Measurements from ENCODE around the gene ASB2. TPM values are rescaled to one million over a fixed set of nuclear protein-coding genes. Genes with fewer than 3 reads are reported as not detected.

ASB2 gene
- total RNA-seq, 1 experiment from 2014 or later: not detected

DNA sequence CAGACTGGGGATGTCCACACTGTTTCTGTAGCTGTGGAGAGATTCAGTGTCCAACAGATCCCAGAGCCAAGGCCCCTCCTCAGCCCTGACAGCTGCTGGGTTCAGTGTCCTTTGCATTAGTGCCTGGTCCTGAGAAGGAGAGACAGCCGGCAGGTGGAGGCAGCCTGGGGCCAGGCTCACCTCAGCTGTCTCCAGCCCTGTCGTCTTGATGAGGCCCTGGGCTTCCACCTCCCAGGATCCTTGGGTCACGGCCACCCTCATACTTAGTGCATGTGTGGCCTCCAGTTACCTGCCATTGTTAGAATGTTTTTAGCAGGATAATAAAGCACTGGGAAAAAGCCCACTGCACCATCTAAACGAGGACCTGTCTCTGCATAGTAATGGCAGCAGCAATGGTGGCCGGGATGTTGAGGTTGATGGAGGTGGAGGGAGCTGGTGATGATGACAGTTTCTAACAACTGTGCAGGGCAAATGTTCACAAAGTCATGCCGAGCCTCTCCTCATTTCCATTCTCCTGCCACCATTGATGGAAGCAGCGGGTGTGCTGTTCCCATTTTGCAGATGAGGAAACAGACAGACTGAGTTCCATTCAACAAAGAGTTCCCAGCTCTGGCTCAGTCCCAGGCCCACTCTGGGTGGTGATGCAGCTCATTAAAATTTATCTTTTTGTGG is 17.7 kb downstream of the ASB2 start:
- no peaks in the 10 kb centered on the region for H3K36me3 ChIP-seq (ENCODE audit: control insufficient read depth, insufficient read depth, low read length)
- intact Hi-C loops (cut with micrococcal nuclease; ENCODE audit: unreplicated experiment): loop anchor here (5.0 kb wide), 1 partner anchor 44 kb away; no protein-coding TSS in a partner anchor
- Mint-ChIP-seq H3K4me1 (ENCODE audit: low read depth, unreplicated experiment) (peaks cover 14% of the 10 kb centered on the region), H3K9me3 (ENCODE audit: unreplicated experiment) (no peaks in the 10 kb centered on the region), H3K4me3 (ENCODE audit: unreplicated experiment) (peak overlapping the region; percentile 45), H3K27ac (ENCODE audit: unreplicated experiment) (peak overlapping the region; percentile 98), H3K27me3 (ENCODE audit: insufficient read depth, unreplicated experiment) (no peaks in the 10 kb centered on the region), H3K36me3 (ENCODE audit: insufficient read depth, unreplicated experiment) (no peaks in the 10 kb centered on the region)
- H3K27me3 ChIP-seq (replicated peaks; ENCODE audit: control insufficient read depth, insufficient read depth, low read length): no peaks in the 10 kb centered on the region
- H3K4me3 ChIP-seq (ENCODE audit: low read depth, low read length): no peak overlapping the region
- peaks cover 39% of the 10 kb centered on the region for H3K4me1 ChIP-seq
- POLR2A ChIA-PET: interaction anchor here (0.6 kb wide), 1 partner anchor 122 kb away, joined by 3 read pairs; the partner anchor contains the start of genes DDX24 and IFI27L1
- no peak for DNase-seq
- TF ChIP-seq CTCF (IDR thresholded peaks at IDR 0.05; ENCODE audit: insufficient read depth in 1 of 2, low read depth in 1 of 2, low read length in 1 of 2, severe bottlenecking in 1 of 2, unreplicated experiment in 1 of 2): no peak
- CTCF ChIA-PET: no interaction called here
- no peaks in the 10 kb centered on the region for H3K9me3 ChIP-seq
- BruUV-seq (replicated peaks): TSS peak; percentile 99

DNA sequence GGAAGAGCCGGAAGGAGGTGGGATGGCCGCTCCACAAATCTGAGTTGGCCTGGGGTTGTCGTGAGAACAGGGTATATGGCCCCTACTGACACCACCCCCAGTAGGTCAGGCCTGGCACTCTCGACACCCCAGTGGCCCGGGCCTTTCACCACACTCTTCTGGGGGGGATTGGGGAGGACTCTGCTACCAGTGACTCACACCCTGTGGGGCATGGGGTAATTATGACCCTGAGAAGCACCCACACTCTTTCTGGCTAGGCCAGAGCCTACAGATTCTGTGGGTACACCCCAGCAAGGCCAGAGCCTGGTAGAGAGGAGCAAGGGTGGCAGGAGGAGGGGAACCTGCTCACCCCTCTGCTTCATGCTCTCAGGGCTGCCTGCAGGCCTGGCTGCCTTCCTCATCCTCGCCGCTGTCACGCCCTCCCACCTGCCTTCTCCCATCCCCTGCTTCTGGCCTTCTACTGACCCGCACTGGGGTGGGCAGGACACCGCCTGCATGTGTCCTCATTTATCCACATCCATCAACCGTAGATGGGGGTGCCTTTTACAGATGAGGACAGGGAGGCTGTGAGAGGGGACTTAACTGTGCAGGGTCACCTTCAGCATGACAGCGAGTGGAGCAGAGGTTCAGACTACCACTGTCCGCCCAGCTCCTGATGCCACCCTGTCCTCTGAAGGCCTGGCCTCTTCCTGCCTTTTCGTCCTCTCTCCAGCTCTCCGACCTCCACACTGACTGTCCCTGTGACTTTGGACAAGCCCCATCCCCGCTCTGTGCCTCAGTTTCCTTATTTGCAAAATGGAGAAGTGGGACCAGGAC is 18.4 kb downstream of the ASB2 start:
- ChIA-PET CTCF (no interaction called here), POLR2A (no interaction called here)
- TF ChIP-seq CTCF (IDR thresholded peaks at IDR 0.05; ENCODE audit: insufficient read depth in 1 of 2, low read depth in 1 of 2, low read length in 1 of 2, severe bottlenecking in 1 of 2, unreplicated experiment in 1 of 2): no peak
- Histone ChIP-seq H3K27me3 (replicated peaks; ENCODE audit: control insufficient read depth, insufficient read depth, low read length) (no peaks in the 10 kb centered on the region), H3K36me3 (ENCODE audit: control insufficient read depth, insufficient read depth, low read length) (no peaks in the 10 kb centered on the region), H3K4me1 (peaks cover 39% of the 10 kb centered on the region), H3K4me3 (ENCODE audit: low read depth, low read length) (no peak overlapping the region), H3K9me3 (no peaks in the 10 kb centered on the region)
- peak overlapping the region; percentile 39 for H3K27ac Mint-ChIP-seq (ENCODE audit: unreplicated experiment)
- peaks cover 14% of the 10 kb centered on the region for H3K4me1 Mint-ChIP-seq (ENCODE audit: low read depth, unreplicated experiment)
- BruUV-seq (replicated peaks): no TSS peak
- no peaks in the 10 kb centered on the region for H3K27me3 Mint-ChIP-seq (ENCODE audit: insufficient read depth, unreplicated experiment)
- intact Hi-C loops (cut with micrococcal nuclease; ENCODE audit: unreplicated experiment): loop anchor here (5.0 kb wide), 1 partner anchor 44 kb away; no protein-coding TSS in a partner anchor
- no peak overlapping the region for H3K4me3 Mint-ChIP-seq (ENCODE audit: unreplicated experiment)
- no peaks in the 10 kb centered on the region for H3K9me3 Mint-ChIP-seq (ENCODE audit: unreplicated experiment)
- H3K36me3 Mint-ChIP-seq (ENCODE audit: insufficient read depth, unreplicated experiment): no peaks in the 10 kb centered on the region
- DNase-seq: no peak

GRCh38 chr14:93957333-93957710 is 19.0 kb downstream of the ASB2 start:
- H3K27me3 ChIP-seq (replicated peaks; ENCODE audit: control insufficient read depth, insufficient read depth, low read length): no peaks in the 10 kb centered on the region
- no peaks in the 10 kb centered on the region for H3K36me3 ChIP-seq (ENCODE audit: control insufficient read depth, insufficient read depth, low read length)
- ChIA-PET POLR2A (no interaction called here), CTCF (no interaction called here)
- peaks cover 39% of the 10 kb centered on the region for H3K4me1 ChIP-seq
- H3K27ac Mint-ChIP-seq (ENCODE audit: unreplicated experiment): peak overlapping the region; percentile 39
- no peaks in the 10 kb centered on the region for H3K9me3 Mint-ChIP-seq (ENCODE audit: unreplicated experiment)
- no peaks in the 10 kb centered on the region for H3K27me3 Mint-ChIP-seq (ENCODE audit: insufficient read depth, unreplicated experiment)
- no peak overlapping the region for H3K4me3 Mint-ChIP-seq (ENCODE audit: unreplicated experiment)
- H3K4me3 ChIP-seq (ENCODE audit: low read depth, low read length): no peak overlapping the region
- BruUV-seq (replicated peaks): no TSS peak
- H3K36me3 Mint-ChIP-seq (ENCODE audit: insufficient read depth, unreplicated experiment): no peaks in the 10 kb centered on the region
- intact Hi-C loops (cut with micrococcal nuclease; ENCODE audit: unreplicated experiment): loop anchor here (5.0 kb wide), 1 partner anchor 45 kb away; no protein-coding TSS in a partner anchor
- no peaks in the 10 kb centered on the region for H3K9me3 ChIP-seq
- DNase-seq: no peak
- TF ChIP-seq CTCF (IDR thresholded peaks at IDR 0.05; ENCODE audit: insufficient read depth in 1 of 2, low read depth in 1 of 2, low read length in 1 of 2, severe bottlenecking in 1 of 2, unreplicated experiment in 1 of 2): no peak
- peaks cover 14% of the 10 kb centered on the region for H3K4me1 Mint-ChIP-seq (ENCODE audit: low read depth, unreplicated experiment)
